Measurements from ENCODE around the gene GAS2L1.

Gene GAS2L1

GRCh38 chr22:29311464-29312217 lies 5.2 kb downstream of the GAS2L1 start:
- no peaks in the 10 kb centered on the region for H3F3A ChIP-seq (ENCODE audit: insufficient read depth)
- no peak overlapping the region for H3K4me3 ChIP-seq (ENCODE audit: insufficient read depth, low read length, poor library complexity, severe bottlenecking)
- no peak for TF ChIP-seq EZH2phosphoT487 (conservative IDR thresholded peaks at IDR 0.05; ENCODE audit: low read length)
- TF ChIP-seq CTCF (IDR thresholded peaks at IDR 0.05; ENCODE audit: insufficient read depth, low read length, poor library complexity, severe bottlenecking) = no peak
- H3K27me3 ChIP-seq (ENCODE audit: low read length) = no peaks in the 10 kb centered on the region
- H3K9ac ChIP-seq (ENCODE audit: low read length) = no peak overlapping the region
- no peaks in the 10 kb centered on the region for H3K9me3 ChIP-seq (ENCODE audit: insufficient read depth, low read length)
- H2AFZ ChIP-seq (ENCODE audit: low read depth, low read length, severe bottlenecking) = no peak overlapping the region
- H3K27ac ChIP-seq (ENCODE audit: low read depth, low read length) = no peak overlapping the region
- H4K20me1 ChIP-seq (ENCODE audit: low read depth, low read length) = no peaks in the 10 kb centered on the region
- no peak overlapping the region for H3K4me2 ChIP-seq (ENCODE audit: low read depth, low read length, poor library complexity, severe bottlenecking)
- H3K79me2 ChIP-seq (ENCODE audit: insufficient read depth, low read length) = no peaks in the 10 kb centered on the region
- H3K36me3 ChIP-seq (ENCODE audit: low read length) = no peaks in the 10 kb centered on the region
- H3K9me2 ChIP-seq (replicated peaks; ENCODE audit: insufficient read depth, low read length) = no peaks in the 10 kb centered on the region

- H3K27me3 ChIP-seq (ENCODE audit: low read length) = no peaks in the 10 kb centered on the region
- no peak overlapping the region for H3K27ac ChIP-seq (ENCODE audit: low read depth, low read length)
Observed at GRCh38 chr22:29312218-29313125, 6.0 kb downstream of the GAS2L1 start.

GRCh38 chr22:29313126-29313575 lies 6.7 kb downstream of the GAS2L1 start:
- no peaks in the 10 kb centered on the region for H3K79me2 ChIP-seq (ENCODE audit: insufficient read depth, low read length)
- no peak overlapping the region for H3K4me3 ChIP-seq (ENCODE audit: insufficient read depth, low read length, poor library complexity, severe bottlenecking)
- H3K36me3 ChIP-seq (ENCODE audit: low read length) = no peaks in the 10 kb centered on the region
- no peaks in the 10 kb centered on the region for H3F3A ChIP-seq (ENCODE audit: insufficient read depth)
- H3K9me2 ChIP-seq (replicated peaks; ENCODE audit: insufficient read depth, low read length) = no peaks in the 10 kb centered on the region
- H3K27ac ChIP-seq (ENCODE audit: low read depth, low read length) = no peak overlapping the region
- H3K9me3 ChIP-seq (ENCODE audit: insufficient read depth, low read length) = no peaks in the 10 kb centered on the region
- no peaks in the 10 kb centered on the region for H4K20me1 ChIP-seq (ENCODE audit: low read depth, low read length)
- no peak overlapping the region for H3K9ac ChIP-seq (ENCODE audit: low read length)
- H2AFZ ChIP-seq (ENCODE audit: low read depth, low read length, severe bottlenecking) = no peak overlapping the region
- TF ChIP-seq EZH2phosphoT487 (conservative IDR thresholded peaks at IDR 0.05; ENCODE audit: low read length) (no peak), CTCF (IDR thresholded peaks at IDR 0.05; ENCODE audit: insufficient read depth, low read length, poor library complexity, severe bottlenecking) (peak; percentile 18)
- no peak overlapping the region for H3K4me2 ChIP-seq (ENCODE audit: low read depth, low read length, poor library complexity, severe bottlenecking)
- no peaks in the 10 kb centered on the region for H3K27me3 ChIP-seq (ENCODE audit: low read length)

More at GRCh38 chr22:29312218-29313125, 6.0 kb downstream of the GAS2L1 start:
- H3K9me3 ChIP-seq (ENCODE audit: insufficient read depth, low read length) = no peaks in the 10 kb centered on the region
- H4K20me1 ChIP-seq (ENCODE audit: low read depth, low read length) = no peaks in the 10 kb centered on the region
- H3K9me2 ChIP-seq (replicated peaks; ENCODE audit: insufficient read depth, low read length) = no peaks in the 10 kb centered on the region
- TF ChIP-seq EZH2phosphoT487 (conservative IDR thresholded peaks at IDR 0.05; ENCODE audit: low read length) = no peak
- TF ChIP-seq CTCF (IDR thresholded peaks at IDR 0.05; ENCODE audit: insufficient read depth, low read length, poor library complexity, severe bottlenecking) = no peak
- H2AFZ ChIP-seq (ENCODE audit: low read depth, low read length, severe bottlenecking) = no peak overlapping the region
- H3K4me3 ChIP-seq (ENCODE audit: insufficient read depth, low read length, poor library complexity, severe bottlenecking) = no peak overlapping the region
- no peak overlapping the region for H3K4me2 ChIP-seq (ENCODE audit: low read depth, low read length, poor library complexity, severe bottlenecking)
- H3F3A ChIP-seq (ENCODE audit: insufficient read depth) = no peaks in the 10 kb centered on the region
- no peak overlapping the region for H3K9ac ChIP-seq (ENCODE audit: low read length)
- no peaks in the 10 kb centered on the region for H3K36me3 ChIP-seq (ENCODE audit: low read length)
- H3K79me2 ChIP-seq (ENCODE audit: insufficient read depth, low read length) = no peaks in the 10 kb centered on the region

Data from SU-DHL-6 (cell line).